ENCODE data around the gene ARHGAP26. TPM values are rescaled to one million over a fixed set of nuclear protein-coding genes. Genes with fewer than 3 reads are reported as not detected.

The ARHGAP26 gene
- total RNA-seq, 1 experiment from 2014 or later = 54.3 TPM

DNA sequence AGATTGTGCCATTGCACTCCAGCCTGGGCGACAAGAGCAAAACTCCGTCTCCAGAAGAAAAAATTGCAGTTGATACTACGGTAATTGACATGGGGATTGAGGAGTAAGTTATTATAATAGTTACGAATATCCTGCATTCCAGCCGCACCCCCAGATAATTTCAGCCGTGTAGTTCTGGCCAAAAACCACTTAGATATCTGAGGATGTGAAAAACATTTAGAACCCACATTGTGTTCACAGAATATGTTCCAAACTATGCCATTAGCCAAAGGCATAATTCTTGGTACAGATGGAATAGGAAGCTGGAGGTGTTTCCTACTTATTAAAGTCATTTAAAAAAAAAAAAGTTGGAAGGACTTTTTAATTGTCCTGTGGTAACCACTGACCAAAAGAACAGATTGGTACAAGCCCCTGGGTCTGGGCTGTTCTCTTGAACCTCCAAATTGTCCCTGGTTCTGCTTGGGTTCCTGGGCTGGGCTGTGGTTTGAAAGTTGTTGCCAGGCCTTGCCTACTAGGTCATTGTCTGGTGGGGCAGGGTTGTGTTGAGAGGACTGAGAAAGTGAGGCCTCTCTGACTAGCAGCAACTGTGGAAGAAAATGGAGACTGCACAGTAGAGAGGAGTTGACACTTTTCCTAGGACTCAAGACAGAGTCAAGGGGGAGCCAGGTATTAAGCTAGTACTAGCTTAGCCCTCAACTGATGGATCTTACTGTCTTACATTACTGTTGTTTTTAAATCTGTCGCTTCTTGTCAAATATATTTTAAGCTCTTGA lies 434.5 kb downstream of the ARHGAP26 start:
- no TSS peak for BruUV-seq (replicated peaks)
- peaks cover 5% of the 10 kb centered on the region for H3K36me3 Mint-ChIP-seq (ENCODE audit: insufficient read depth, unreplicated experiment)
- H3K4me3 Mint-ChIP-seq (ENCODE audit: unreplicated experiment) = no peak overlapping the region
- no peak for DNase-seq (ENCODE audit: unreplicated experiment)
- peak overlapping the region; percentile 96 for H3K27ac Mint-ChIP-seq (ENCODE audit: low read depth, unreplicated experiment)
- no peaks in the 10 kb centered on the region for H3K9me3 Mint-ChIP-seq (ENCODE audit: unreplicated experiment)
- intact Hi-C loops (cut with micrococcal nuclease) = loop anchor here (1.0 to 10.0 kb wide), 5 partner anchors 27 to 280 kb away; no protein-coding TSS in a partner anchor
- CTCF ChIA-PET = interaction anchor here (0.5 to 1.3 kb wide), 12 partner anchors 12 to 317 kb away, joined by 3 to 5 read pairs (median 3); no protein-coding TSS in a partner anchor
- TF ChIP-seq, protein P1, sequence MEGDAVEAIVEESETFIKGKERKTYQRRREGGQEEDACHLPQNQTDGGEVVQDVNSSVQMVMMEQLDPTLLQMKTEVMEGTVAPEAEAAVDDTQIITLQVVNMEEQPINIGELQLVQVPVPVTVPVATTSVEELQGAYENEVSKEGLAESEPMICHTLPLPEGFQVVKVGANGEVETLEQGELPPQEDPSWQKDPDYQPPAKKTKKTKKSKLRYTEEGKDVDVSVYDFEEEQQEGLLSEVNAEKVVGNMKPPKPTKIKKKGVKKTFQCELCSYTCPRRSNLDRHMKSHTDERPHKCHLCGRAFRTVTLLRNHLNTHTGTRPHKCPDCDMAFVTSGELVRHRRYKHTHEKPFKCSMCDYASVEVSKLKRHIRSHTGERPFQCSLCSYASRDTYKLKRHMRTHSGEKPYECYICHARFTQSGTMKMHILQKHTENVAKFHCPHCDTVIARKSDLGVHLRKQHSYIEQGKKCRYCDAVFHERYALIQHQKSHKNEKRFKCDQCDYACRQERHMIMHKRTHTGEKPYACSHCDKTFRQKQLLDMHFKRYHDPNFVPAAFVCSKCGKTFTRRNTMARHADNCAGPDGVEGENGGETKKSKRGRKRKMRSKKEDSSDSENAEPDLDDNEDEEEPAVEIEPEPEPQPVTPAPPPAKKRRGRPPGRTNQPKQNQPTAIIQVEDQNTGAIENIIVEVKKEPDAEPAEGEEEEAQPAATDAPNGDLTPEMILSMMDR (IDR thresholded peaks at IDR 0.05; ENCODE audit: unreplicated experiment) = no peak
- POLR2A ChIA-PET = interaction anchor here (0.7 to 4.7 kb wide), 36 partner anchors 9 to 303 kb away, joined by 3 to 54 read pairs (median 6); partner anchors contain the start of gene NR3C1
- peaks cover 54% of the 10 kb centered on the region for H3K4me1 Mint-ChIP-seq (ENCODE audit: insufficient read depth, unreplicated experiment)
- H3K27me3 Mint-ChIP-seq (ENCODE audit: insufficient read depth, unreplicated experiment) = no peaks in the 10 kb centered on the region

DNA sequence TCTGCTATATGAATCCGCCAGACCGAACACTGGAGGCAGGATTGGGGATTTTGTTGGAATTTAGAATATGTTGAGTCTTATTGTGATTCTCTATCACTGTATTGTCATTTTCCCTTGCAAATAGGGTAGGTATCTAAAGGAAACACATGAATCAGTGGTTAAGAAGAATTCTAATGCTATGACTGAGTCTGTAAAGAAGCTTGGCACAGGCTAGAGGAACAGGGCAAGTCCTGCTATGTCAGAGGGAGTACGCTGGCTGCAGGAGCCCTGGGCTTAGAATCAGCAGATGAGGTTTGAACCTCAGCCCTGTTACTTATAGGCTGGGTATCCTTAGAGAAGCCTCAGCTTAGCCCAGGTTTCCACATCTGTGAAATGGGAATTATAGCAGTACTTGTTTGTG lies 435.2 kb downstream of the ARHGAP26 start:
- TF ChIP-seq, protein P1 (IDR thresholded peaks at IDR 0.05; ENCODE audit: unreplicated experiment) = no peak
- Mint-ChIP-seq H3K36me3 (ENCODE audit: insufficient read depth, unreplicated experiment) (peaks cover 5% of the 10 kb centered on the region), H3K27ac (ENCODE audit: low read depth, unreplicated experiment) (peak overlapping the region; percentile 96), H3K27me3 (ENCODE audit: insufficient read depth, unreplicated experiment) (no peaks in the 10 kb centered on the region), H3K9me3 (ENCODE audit: unreplicated experiment) (no peaks in the 10 kb centered on the region), H3K4me3 (ENCODE audit: unreplicated experiment) (no peak overlapping the region), H3K4me1 (ENCODE audit: insufficient read depth, unreplicated experiment) (peaks cover 49% of the 10 kb centered on the region)
- CTCF ChIA-PET = interaction anchor here (0.5 to 1.4 kb wide), 8 partner anchors 13 to 318 kb away, joined by 3 to 5 read pairs (median 3); no protein-coding TSS in a partner anchor
- intact Hi-C loops (cut with micrococcal nuclease) = loop anchor here (1.0 to 10.0 kb wide), 3 partner anchors 28 to 281 kb away; no protein-coding TSS in a partner anchor
- POLR2A ChIA-PET = interaction anchor here (0.7 to 4.7 kb wide), 36 partner anchors 9 to 302 kb away, joined by 3 to 54 read pairs (median 6); partner anchors contain the start of gene NR3C1
- no TSS peak for BruUV-seq (replicated peaks)
- DNase-seq (ENCODE audit: unreplicated experiment) = peak; percentile 86

DNA sequence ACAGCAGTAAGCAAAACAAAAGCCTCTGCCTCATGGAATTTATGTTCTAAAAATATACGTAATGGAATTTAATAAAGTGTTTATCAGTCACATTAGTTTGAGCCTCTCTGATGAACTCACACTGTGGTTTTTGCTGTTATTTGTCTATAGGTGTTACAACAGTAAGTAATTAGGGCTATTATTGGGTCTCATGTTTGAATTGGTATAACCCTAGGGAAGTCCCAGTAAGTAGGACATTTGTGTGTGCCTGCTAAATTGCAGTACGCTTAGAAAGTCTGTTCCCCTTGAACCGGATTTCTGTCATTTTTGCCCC lies 435.7 kb downstream of the ARHGAP26 start:
- peaks cover 45% of the 10 kb centered on the region for H3K4me1 Mint-ChIP-seq (ENCODE audit: insufficient read depth, unreplicated experiment)
- ChIA-PET CTCF (interaction anchor here (0.7 to 1.4 kb wide), 6 partner anchors 13 to 199 kb away, joined by 3 to 5 read pairs (median 4); no protein-coding TSS in a partner anchor), POLR2A (interaction anchor here (0.6 to 4.7 kb wide), 34 partner anchors 9 to 301 kb away, joined by 3 to 54 read pairs (median 7); partner anchors contain the start of gene NR3C1)
- no peaks in the 10 kb centered on the region for H3K27me3 Mint-ChIP-seq (ENCODE audit: insufficient read depth, unreplicated experiment)
- TF ChIP-seq, protein P1 (IDR thresholded peaks at IDR 0.05; ENCODE audit: unreplicated experiment) = no peak
- H3K4me3 Mint-ChIP-seq (ENCODE audit: unreplicated experiment) = peak overlapping the region; percentile 52
- peaks cover 5% of the 10 kb centered on the region for H3K36me3 Mint-ChIP-seq (ENCODE audit: insufficient read depth, unreplicated experiment)
- H3K27ac Mint-ChIP-seq (ENCODE audit: low read depth, unreplicated experiment) = peak overlapping the region; percentile 96
- TSS peak; percentile 83 for BruUV-seq (replicated peaks)
- no peaks in the 10 kb centered on the region for H3K9me3 Mint-ChIP-seq (ENCODE audit: unreplicated experiment)
- DNase-seq (ENCODE audit: unreplicated experiment) = no peak
- intact Hi-C loops (cut with micrococcal nuclease) = loop anchor here (1.0 to 10.0 kb wide), 3 partner anchors 29 to 281 kb away; no protein-coding TSS in a partner anchor

All from MCF 10A (cell line).